CD4-positive, alpha-beta T cell treated with Interleukin-21 for 1 hour (primary cell): ENCODE results near the gene MICA.
"Not testable (repeated sequence)": the region's sequence is repeated elsewhere in the genome, so short reads cannot be mapped to it uniquely, and the experiment has no call there.

Source experiments
- DNase-seq: peaks from one replicate; pipeline ENCODE4 v3.0.0-alpha.2; 2020

The MICA gene

GRCh38 chr6:31416394-31417014, 13.1 kb downstream of the MICA start:
- no peak for DNase-seq

GRCh38 chr6:31418251-31418650, 14.9 kb downstream of the MICA start:
- no peak for DNase-seq

GRCh38 chr6:31419842-31420241, 16.4 kb downstream of the MICA start:
- no peak for DNase-seq

- DNase-seq, result no peak
These were observed 17.2 kb downstream of the MICA start for GRCh38 chr6:31420546-31420945.

- DNase-seq, result no peak
These were observed 19.2 kb downstream of the MICA start for GRCh38 chr6:31422587-31422986.

GRCh38 chr6:31423550-31423949, 20.2 kb downstream of the MICA start:
- no peak for DNase-seq

- DNase-seq, result no peak
These were observed 23.3 kb downstream of the MICA start for GRCh38 chr6:31426395-31427354.

- DNase-seq, result no peak
These were observed 27.1 kb downstream of the MICA start for GRCh38 chr6:31430449-31430848.

GRCh38 chr6:31435051-31435450, 31.7 kb downstream of the MICA start:
- DNase-seq, result not testable (repeated sequence)

GRCh38 chr6:31438222-31438621, 34.8 kb downstream of the MICA start:
- DNase-seq, result no peak

GRCh38 chr6:31438677-31439076, 35.3 kb downstream of the MICA start:
- no peak for DNase-seq

GRCh38 chr6:31441365-31442267, 38.2 kb downstream of the MICA start:
- peak; percentile 81 for DNase-seq

- no peak for DNase-seq
These were observed 43.1 kb downstream of the MICA start for GRCh38 chr6:31446481-31446880.

- not testable (repeated sequence) for DNase-seq
These were observed 43.8 kb downstream of the MICA start for GRCh38 chr6:31446999-31447789.

GRCh38 chr6:31450751-31451150, 47.4 kb downstream of the MICA start:
- no peak for DNase-seq

- DNase-seq, result no peak
These were observed 49.5 kb downstream of the MICA start for GRCh38 chr6:31452859-31453258.

- no peak for DNase-seq
These were observed 49.9 kb downstream of the MICA start for GRCh38 chr6:31453259-31453658.

- not testable (repeated sequence) for DNase-seq
These were observed 56.5 kb downstream of the MICA start for GRCh38 chr6:31459864-31460263.

GRCh38 chr6:31460361-31461025, 57.1 kb downstream of the MICA start:
- DNase-seq, result no peak

GRCh38 chr6:31462026-31462963, 58.9 kb downstream of the MICA start:
- DNase-seq, result no peak
